Neuronal stem cell (in vitro differentiated cells): ENCODE data around the gene LY86.

Experiments
- DNase-seq: peaks from one replicate; pipeline ENCODE4 v3.0.0-alpha.2; 2013; ENCODE audit warnings: low spot score
- H2AFZ ChIP-seq: one replicate; pipeline ENCODE4 v1.6.1; 2013; ENCODE audit warnings: mild to moderate bottlenecking, low read length, inconsistent platforms
- H2AK5ac ChIP-seq: 2 replicates; pipeline ENCODE4 v1.6.1; 2013; ENCODE audit warnings: low read depth, mild to moderate bottlenecking, inconsistent platforms, low read length, moderate library complexity, mixed read lengths
- H2BK120ac ChIP-seq: 2 replicates; pipeline ENCODE4 v1.6.1; 2013; ENCODE audit warnings: low read depth, mild to moderate bottlenecking, inconsistent platforms, low read length, moderate library complexity, mixed read lengths
- H2BK12ac ChIP-seq: one replicate; pipeline ENCODE4 v1.6.1; 2013; ENCODE audit warnings: low read length, inconsistent platforms
- H2BK15ac ChIP-seq: 2 replicates; pipeline ENCODE4 v1.6.1; 2013; ENCODE audit warnings: mild to moderate bottlenecking, low read length, inconsistent platforms, mixed read lengths
- H2BK5ac ChIP-seq: one replicate; pipeline ENCODE4 v1.6.1; 2013; ENCODE audit warnings: inconsistent platforms, mild to moderate bottlenecking, low read length, moderate library complexity
- H3K14ac ChIP-seq: one replicate; pipeline ENCODE4 v1.6.1; 2013; ENCODE audit warnings: low read length, inconsistent platforms
- H3K18ac ChIP-seq: 2 replicates; pipeline ENCODE4 v1.6.1; 2013; ENCODE audit warnings: low read length, inconsistent platforms
- H3K23ac ChIP-seq: 2 replicates; pipeline ENCODE4 v1.6.1; 2013; ENCODE audit warnings: low read depth, mild to moderate bottlenecking, mixed read lengths, low read length, inconsistent platforms; ENCODE audit not compliant: poor library complexity
- H3K27ac ChIP-seq: replicated peaks from 3 replicates; pipeline ENCODE4 v1.5.1; 2013; ENCODE audit warnings: low read length, inconsistent platforms
- H3K27me3 ChIP-seq, 3 experiments: 2 replicates each; pipeline ENCODE4 v1.6.1; 2013; ENCODE audit warnings: low read length in 3 of 3, mild to moderate bottlenecking in 2 of 3, inconsistent platforms in 1 of 3, low read depth in 1 of 3, mixed read lengths in 1 of 3, moderate library complexity in 1 of 3; ENCODE audit not compliant: control insufficient read depth in 3 of 3, insufficient read depth in 3 of 3
- H3K36me3 ChIP-seq, 2 donors: replicated peaks in 1 of 2; 2 replicates each; pipeline ENCODE4 v1.6.1; 2013; ENCODE audit warnings: low read length in 2 of 2; ENCODE audit not compliant: control insufficient read depth in 2 of 2, insufficient read depth in 2 of 2
- H3K4ac ChIP-seq: 2 replicates; pipeline ENCODE4 v1.6.1; 2013; ENCODE audit warnings: inconsistent platforms, mild to moderate bottlenecking, low read length, moderate library complexity
- H3K4me1 ChIP-seq, 2 donors: 1 replicate in 1 of 2; 2 replicates in 1 of 2; pipeline ENCODE4 v1.6.1; 2013; ENCODE audit warnings: low read length in 2 of 2, low read depth in 1 of 2; ENCODE audit not compliant: control insufficient read depth in 2 of 2, insufficient read depth in 1 of 2
- H3K4me2 ChIP-seq: one replicate; pipeline ENCODE4 v1.6.1; 2013; ENCODE audit warnings: mild to moderate bottlenecking, low read length, inconsistent platforms; ENCODE audit not compliant: insufficient read depth, poor library complexity, severe bottlenecking
- H3K4me3 ChIP-seq, 2 donors: 2 replicates each; pipeline ENCODE4 v1.5.1; 2013; ENCODE audit warnings: low read length in 2 of 2, mild to moderate bottlenecking in 2 of 2, inconsistent platforms in 1 of 2, moderate library complexity in 1 of 2
- H3K79me1 ChIP-seq: one replicate; pipeline ENCODE4 v1.6.1; 2013; ENCODE audit warnings: low read depth, mild to moderate bottlenecking, inconsistent platforms, low read length, moderate library complexity
- H3K9ac ChIP-seq: one replicate; pipeline ENCODE4 v1.6.1; 2013; ENCODE audit warnings: mild to moderate bottlenecking, low read depth, low read length, inconsistent platforms; ENCODE audit not compliant: poor library complexity
- H3K9me3 ChIP-seq, 2 donors: replicated peaks in 1 of 2; 2 replicates each; pipeline versions ENCODE3 to v1.6.1; 2013; ENCODE audit warnings: low read length in 2 of 2, mild to moderate bottlenecking in 2 of 2, inconsistent platforms in 1 of 2, low read depth in 1 of 2, mixed read lengths in 1 of 2, moderate library complexity in 1 of 2; ENCODE audit not compliant: control insufficient read depth in 2 of 2, insufficient read depth in 1 of 2
- H4K8ac ChIP-seq: one replicate; pipeline ENCODE4 v1.6.1; 2013; ENCODE audit warnings: low read depth, mild to moderate bottlenecking, inconsistent platforms, low read length, moderate library complexity
- H4K91ac ChIP-seq: one replicate; pipeline ENCODE4 v1.6.1; 2013; ENCODE audit warnings: low read length, low read depth, mild to moderate bottlenecking, inconsistent platforms; ENCODE audit not compliant: poor library complexity
- WGBS, 2 donors: extraction: QIAGEN DNeasy Blood & Tissue Kit; methylation state at CpG; one replicate each; pipeline ENCODE4 v1.1.7; 2013; ENCODE audit warnings: missing lambda C conversion rate in 2 of 2, mixed read lengths in 1 of 2; ENCODE audit not compliant: insufficient read length in 2 of 2, insufficient replicate concordance in 1 of 2; ENCODE audit errors: extremely low coverage in 2 of 2; 5-methylcytosine and 5-hydroxymethylcytosine counted together

The LY86 gene

DNA sequence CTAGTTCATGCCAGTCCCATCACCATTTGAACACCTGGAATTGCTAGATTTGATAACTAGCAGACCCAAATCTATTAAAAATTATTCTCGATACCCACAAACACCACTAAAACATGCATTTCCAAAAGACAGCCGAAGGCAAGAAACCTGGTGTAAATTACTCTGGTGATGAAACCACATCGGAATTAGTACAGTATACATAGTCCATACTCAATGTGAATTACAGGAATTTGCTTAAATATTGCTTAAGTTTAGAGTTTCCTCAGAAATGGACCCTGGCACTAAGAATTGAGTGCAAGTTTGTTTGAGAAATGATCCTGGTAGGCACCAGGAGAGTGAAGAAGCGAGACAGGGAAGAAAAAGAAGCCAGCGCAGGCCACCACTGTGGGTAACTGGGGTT, 13.7 kb downstream of the LY86 start:
- Histone ChIP-seq H2BK12ac (no peak overlapping the region), H3K23ac (no peak overlapping the region), H2AK5ac (no peak overlapping the region), H3K27me3 (no peaks in the 10 kb centered on the region), H4K8ac (no peak overlapping the region), H3K4ac (no peak overlapping the region), H2BK120ac (no peak overlapping the region), H3K14ac (no peak overlapping the region), H3K4me3 (no peak overlapping the region), H3K27ac (no peak overlapping the region), H2BK5ac (no peak overlapping the region), H2AFZ (no peak overlapping the region), H2BK15ac (no peak overlapping the region), H3K4me2 (no peak overlapping the region), H4K91ac (no peak overlapping the region), H3K4me1 (no peaks in the 10 kb centered on the region), H3K36me3 (no peaks in the 10 kb centered on the region), H3K79me1 (no peaks in the 10 kb centered on the region), H3K9ac (no peak overlapping the region), H3K18ac (no peak overlapping the region), H3K9me3 (no peaks in the 10 kb centered on the region)
- WGBS, 2 donors, result no CpG with 5 or more reads among the region's 5 CpGs
- no peak for DNase-seq

GRCh38 chr6:6603317-6603716, 14.8 kb downstream of the LY86 start:
- no peaks in the 10 kb centered on the region for H3K36me3 ChIP-seq
- no peak overlapping the region for H2BK12ac ChIP-seq

DNA sequence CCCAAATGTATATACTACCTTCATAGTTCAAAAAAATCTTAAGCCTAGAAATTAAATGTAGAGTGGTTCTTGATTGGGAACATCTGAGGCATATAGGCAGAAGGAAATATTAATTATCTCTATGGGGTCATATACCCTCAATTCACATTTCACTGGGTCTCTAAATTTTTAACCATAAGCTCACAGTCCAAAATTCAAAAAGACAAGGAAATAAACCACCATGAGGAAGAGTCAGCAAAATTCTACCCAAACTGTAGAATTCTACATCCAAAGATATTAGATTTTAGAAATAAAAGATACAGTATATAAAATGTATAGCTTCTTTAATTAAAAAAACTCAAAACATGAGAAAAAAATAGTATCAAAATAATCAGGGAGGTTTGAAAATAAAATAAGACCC, 15.5 kb downstream of the LY86 start:
- Histone ChIP-seq H3K18ac (no peak overlapping the region), H3K4ac (no peak overlapping the region), H4K91ac (no peak overlapping the region), H3K4me2 (no peak overlapping the region), H3K36me3 (no peaks in the 10 kb centered on the region), H3K27me3 (no peaks in the 10 kb centered on the region), H3K4me3 (no peak overlapping the region), H2AFZ (no peak overlapping the region), H2BK5ac (no peak overlapping the region), H3K9me3 (no peaks in the 10 kb centered on the region), H2BK15ac (no peak overlapping the region), H2BK12ac (no peak overlapping the region), H3K23ac (no peak overlapping the region), H3K27ac (no peak overlapping the region), H3K4me1 (no peaks in the 10 kb centered on the region), H3K9ac (no peak overlapping the region), H2BK120ac (no peak overlapping the region), H3K79me1 (no peaks in the 10 kb centered on the region), H4K8ac (no peak overlapping the region), H3K14ac (no peak overlapping the region), H2AK5ac (no peak overlapping the region)
- no peak for DNase-seq

More at GRCh38 chr6:6603317-6603716, 14.8 kb downstream of the LY86 start:
- H4K8ac ChIP-seq, result no peak overlapping the region
- H2AFZ ChIP-seq, result no peak overlapping the region
- H3K27me3 ChIP-seq, result no peaks in the 10 kb centered on the region
- no peak overlapping the region for H3K27ac ChIP-seq
- H4K91ac ChIP-seq, result no peak overlapping the region
- no peak overlapping the region for H2BK120ac ChIP-seq
- no peak overlapping the region for H2BK5ac ChIP-seq
- H3K9ac ChIP-seq, result no peak overlapping the region
- no peak overlapping the region for H3K4ac ChIP-seq
- H2AK5ac ChIP-seq, result no peak overlapping the region
- no peaks in the 10 kb centered on the region for H3K9me3 ChIP-seq
- WGBS, 2 donors, result no CpG with 5 or more reads among the region's 1 CpG
- no peak overlapping the region for H3K18ac ChIP-seq
- no peaks in the 10 kb centered on the region for H3K79me1 ChIP-seq
- no peak overlapping the region for H3K4me3 ChIP-seq
- no peak overlapping the region for H3K23ac ChIP-seq
- no peaks in the 10 kb centered on the region for H3K4me1 ChIP-seq
- no peak for DNase-seq
- H3K14ac ChIP-seq, result no peak overlapping the region
- no peak overlapping the region for H2BK15ac ChIP-seq
- H3K4me2 ChIP-seq, result no peak overlapping the region

DNA sequence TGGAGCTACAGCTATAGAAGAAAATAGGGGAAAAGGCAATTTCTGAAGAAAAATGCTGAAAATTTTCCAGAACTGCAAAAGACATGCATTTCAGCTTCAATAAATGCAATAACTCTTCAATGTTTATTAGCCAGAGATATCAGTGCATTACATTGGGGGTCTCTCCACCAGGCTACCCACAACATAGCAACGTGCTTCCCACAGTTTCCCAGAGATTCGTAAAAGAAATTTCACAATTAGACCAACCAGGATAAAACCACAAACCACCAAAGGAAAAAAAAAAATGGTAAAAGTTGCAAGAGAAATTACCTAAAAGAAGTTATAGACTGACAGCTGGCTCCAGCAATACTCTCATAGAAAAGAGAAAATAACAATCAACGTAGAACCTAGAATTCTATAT, 16.0 kb downstream of the LY86 start:
- no peaks in the 10 kb centered on the region for H3K9me3 ChIP-seq
- no peak overlapping the region for H3K9ac ChIP-seq
- no CpG with 5 or more reads among the region's 3 CpGs for WGBS, 2 donors
- no peak overlapping the region for H4K91ac ChIP-seq
- no peaks in the 10 kb centered on the region for H3K27me3 ChIP-seq
- H3K4me2 ChIP-seq, result no peak overlapping the region
- no peak overlapping the region for H3K14ac ChIP-seq
- H2BK15ac ChIP-seq, result no peak overlapping the region
- no peak overlapping the region for H2AK5ac ChIP-seq
- H3K79me1 ChIP-seq, result no peaks in the 10 kb centered on the region
- no peak overlapping the region for H2AFZ ChIP-seq
- DNase-seq, result no peak
- H2BK120ac ChIP-seq, result no peak overlapping the region
- no peak overlapping the region for H3K4me3 ChIP-seq
- no peak overlapping the region for H2BK12ac ChIP-seq
- no peaks in the 10 kb centered on the region for H3K36me3 ChIP-seq
- H3K27ac ChIP-seq, result no peak overlapping the region
- no peaks in the 10 kb centered on the region for H3K4me1 ChIP-seq
- H4K8ac ChIP-seq, result no peak overlapping the region
- H3K23ac ChIP-seq, result no peak overlapping the region
- no peak overlapping the region for H3K4ac ChIP-seq
- H2BK5ac ChIP-seq, result no peak overlapping the region
- H3K18ac ChIP-seq, result no peak overlapping the region
